K562 (cell line): ENCODE results near the gene NT5DC4. TPM values are rescaled to one million over a fixed set of nuclear protein-coding genes. Genes with fewer than 3 reads are reported as not detected.

Experiments used
- ATAC-seq: fragments of 200-7000 bp; cut with Tn5 transposase; 3 replicates; pipeline ENCODE4 v1.9.1; 2020; ENCODE audit warnings: moderate library complexity
- BruUV-seq: library from RNA; stranded (reverse); fragments of 400-500 nt; replicated peaks from 2 replicates; lab custom pipeline; 2021; lab: Mats Ljungman, UMichigan
- CTCF ChIA-PET: fragments of 300-600 bp; formaldehyde crosslinking; extraction: SDS; loops from one replicate; lab custom pipeline; 2021; ENCODE audit warnings: low intra/inter-chr PET ratio; lab: Yijun Ruan, JAX
- POLR2A ChIA-PET: fragments of 300-600, 350-650 bp; sonication (Branson Sonifier 250); formaldehyde crosslinking; extraction: SDS; loops from one replicate; lab custom pipeline; 2021; ENCODE audit warnings: antibody characterized with exemption, inconsistent platforms; lab: Yijun Ruan, JAX
- DNase-seq, 4 experiments: peaks; one replicate each; pipeline versions ENCODE4 v3.0.0 to v3.0.0-alpha.2; 2011 to 2018; ENCODE audit warnings: low spot score in 3 of 4, mixed read lengths in 3 of 4; ENCODE audit errors: extremely low read depth in 1 of 4
- FAIRE-seq: peaks from 2 replicates; lab custom pipeline; 2011; peaks lifted over from hg19 to GRCh38; lab: Jason Lieb, UNC
- H2AFZ ChIP-seq: 2 replicates; pipeline ENCODE4 v1.6.0; 2011; ENCODE audit warnings: low read depth, low read length, control low read depth, inconsistent platforms
- H3K27ac ChIP-seq: fragments of 200-600 bp; 3 replicates; pipeline ENCODE4 v1.8.0; 2011; ENCODE audit warnings: low read depth, mild to moderate bottlenecking, control low read depth, inconsistent platforms, low read length, moderate library complexity, mixed read lengths; ENCODE audit errors: extremely low read depth
- H3K27me3 ChIP-seq, 2 experiments: fragments of 300-600 bp in 1 of 2; 2 replicates in 1 of 2; 3 replicates in 1 of 2; pipeline versions ENCODE4 v1.6.0 to v1.8.0; 2011; ENCODE audit warnings: inconsistent platforms in 2 of 2, low read length in 2 of 2, mild to moderate bottlenecking in 1 of 2, mixed read lengths in 1 of 2, moderate library complexity in 1 of 2; ENCODE audit not compliant: control insufficient read depth in 2 of 2, insufficient read depth in 2 of 2
- H3K36me3 ChIP-seq: fragments of 300-600 bp; 3 replicates; pipeline ENCODE4 v1.8.0; 2011; ENCODE audit warnings: mild to moderate bottlenecking, low read length, inconsistent platforms; ENCODE audit not compliant: control insufficient read depth, insufficient read depth
- H3K4me1 ChIP-seq, 2 experiments: fragments of 200-600 bp in 1 of 2; replicated peaks in 1 of 2; 2 replicates in 1 of 2; 3 replicates in 1 of 2; pipeline versions ENCODE4 v1.5.1 to v1.8.0; 2011; ENCODE audit warnings: inconsistent platforms in 2 of 2, low read length in 2 of 2, mild to moderate bottlenecking in 1 of 2, mixed read lengths in 1 of 2, moderate library complexity in 1 of 2; ENCODE audit not compliant: control insufficient read depth in 2 of 2, insufficient read depth in 2 of 2
- H3K4me2 ChIP-seq: 2 replicates; pipeline ENCODE4 v1.6.1; 2011; ENCODE audit warnings: low read length, control low read depth, inconsistent platforms, mixed read lengths; ENCODE audit not compliant: insufficient read depth
- H3K4me3 ChIP-seq: fragments of 200-600 bp; sonication (generic), shearing (Covaris generic); 2 replicates; pipeline ENCODE4 v1.5.1; 2016; ENCODE audit warnings: control low read depth, inconsistent platforms
- H3K79me2 ChIP-seq: fragments of 200-600 bp; 3 replicates; pipeline ENCODE4 v1.8.0; 2011; ENCODE audit warnings: low read length, inconsistent platforms; ENCODE audit not compliant: control insufficient read depth, insufficient read depth
- H3K9ac ChIP-seq, 2 experiments: 2 replicates each; pipeline versions ENCODE4 v1.6.0 to v1.6.1; 2011; ENCODE audit warnings: low read depth in 2 of 2, low read length in 2 of 2, control low read depth in 1 of 2, inconsistent platforms in 1 of 2, mild to moderate bottlenecking in 1 of 2, mixed read lengths in 1 of 2; ENCODE audit not compliant: insufficient read depth in 1 of 2
- H3K9me1 ChIP-seq: one replicate; pipeline ENCODE4 v1.6.0; 2011; ENCODE audit warnings: inconsistent platforms, mild to moderate bottlenecking, low read length, moderate library complexity; ENCODE audit not compliant: control insufficient read depth, insufficient read depth
- H3K9me3 ChIP-seq: replicated peaks from 2 replicates; pipeline ENCODE4 v1.5.1; 2011; ENCODE audit warnings: low read depth, low read length, inconsistent platforms; ENCODE audit not compliant: control insufficient read depth, insufficient read depth
- H4K20me1 ChIP-seq: replicated peaks from 2 replicates; pipeline ENCODE4 v1.6.1; 2011; ENCODE audit warnings: low read length, inconsistent platforms, mixed read lengths; ENCODE audit not compliant: control insufficient read depth, insufficient read depth
- ARNT ChIP-seq, 2 experiments: fragments of 450-650 bp; IDR thresholded peaks; 2 replicates each; pipeline ENCODE4 v1.6.1; 2016; ENCODE audit warnings: mild to moderate bottlenecking in 1 of 2
- BDP1 ChIP-seq: IDR thresholded peaks from 3 replicates; pipeline ENCODE4 v1.6.1; 2011; ENCODE audit not compliant: insufficient read length, insufficient read depth
- EP400 ChIP-seq: fragments of 450-650 bp; IDR thresholded peaks from 2 replicates; pipeline ENCODE4 v1.6.1; 2017; ENCODE audit warnings: antibody characterized with exemption, mild to moderate bottlenecking, moderate library complexity
- IRF1 ChIP-seq: sonication (generic); formaldehyde crosslinking; IDR thresholded peaks from 2 replicates; pipeline ENCODE4 v1.8.0; 2022; ENCODE audit warnings: missing genetic modification reagents, mild to moderate bottlenecking, borderline replicate concordance
- KLF16 ChIP-seq: IDR thresholded peaks from 2 replicates; pipeline ENCODE4 v1.6.1; 2016; ENCODE audit warnings: antibody characterized with exemption
- RNF2 ChIP-seq: sonication (generic); IDR thresholded peaks from 2 replicates; pipeline ENCODE4 v1.6.1; 2016
- SAFB ChIP-seq: fragments of 200-400 bp; formaldehyde crosslinking; IDR thresholded peaks from 2 replicates; pipeline ENCODE4 v1.6.1; 2017; ENCODE audit warnings: low read depth, low read length, borderline replicate concordance
- ZC3H11A ChIP-seq: IDR thresholded peaks from 2 replicates; pipeline ENCODE4 v1.6.1; 2012; ENCODE audit warnings: low read depth, low read length, improper control_type of control experiment
- WGBS: fragments of 100-300 bp; shearing (Covaris generic); methylation state at CpG from one replicate; pipeline ENCODE4 v1.1.6; 2016; ENCODE audit warnings: low coverage, mixed read lengths; ENCODE audit not compliant: insufficient coverage; ENCODE audit errors: missing lambda C conversion rate; 5-methylcytosine and 5-hydroxymethylcytosine counted together
- in situ Hi-C: fragments of 300-500 bp; cut with MboI; formaldehyde crosslinking; loops from 4 replicates; pipeline ENCODE4 v1.15.0; 2018; ENCODE audit warnings: inconsistent platforms, mixed read lengths
- intact Hi-C: fragments of 100-400 bp; cut with micrococcal nuclease; formaldehyde crosslinking; loops from 2 replicates; pipeline ENCODE4 v1.14.2; 2022
- polyA plus RNA-seq, 8 experiments: library from polyadenylated mRNA; depleted of rRNA in 4 of 8; stranded (reverse) in 5 of 8; unstranded in 3 of 8; fragments of >200 nt; fragmentation: Nextera tagmentation in 2 of 8; fragmentation: Illumina TruSeq in 1 of 8; extraction: Ambion mirVana in 2 of 8; extraction: Trizol in 1 of 8; gene quantifications; 2 replicates each; pipeline versions ENCODE4 v1.2.1 to v1.2.3, GENCODE V29; 2011 to 2014; ENCODE audit warnings: inconsistent platforms in 1 of 8, missing spikeins in 1 of 8
- total RNA-seq, 7 experiments: library from RNA; depleted of rRNA in 6 of 7; stranded (reverse); fragments of >200 nt in 6 of 7; fragmentation: Illumina TruSeq in 2 of 7; extraction: Trizol in 2 of 7; gene quantifications; 2 replicates each; pipeline versions ENCODE4 v1.2.1 to v1.2.3, GENCODE V29; 2011 to 2021; ENCODE audit warnings: low replicate concordance in 1 of 7

Gene NT5DC4
- total and polyA plus RNA-seq, 9 of the 15 experiments (the other 6 are each of a cell fraction or from before 2014, with no cell fraction given), result 0.44 to 6.9 (median 2.5) TPM

DNA sequence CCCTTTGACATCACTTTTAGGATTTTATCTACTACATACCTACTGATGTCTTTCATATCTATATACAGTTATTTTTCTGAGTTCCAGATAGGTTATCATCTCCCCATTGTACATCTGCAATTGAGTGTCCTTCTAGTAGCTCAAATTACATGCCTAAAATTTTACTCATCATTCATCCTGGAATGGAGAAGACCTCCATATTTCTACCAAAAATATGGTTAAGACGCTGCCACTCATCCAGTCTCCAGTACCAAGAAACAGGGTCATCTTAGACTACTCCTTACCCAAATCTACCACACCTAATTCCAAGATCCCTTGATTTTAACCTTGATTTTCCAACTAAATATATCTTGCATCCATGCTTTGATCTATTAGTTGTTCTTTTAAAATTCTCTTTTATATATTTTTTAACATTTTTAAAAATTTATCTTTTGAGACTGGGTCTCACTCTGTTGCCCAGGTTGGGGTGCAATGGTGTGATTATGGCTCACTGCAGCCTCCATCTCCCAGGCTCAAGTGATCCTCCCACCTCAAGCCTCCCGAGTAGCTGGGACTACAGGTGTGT lies 52.2 kb downstream of the NT5DC4 start:
- no peak for ATAC-seq
- Histone ChIP-seq H2AFZ (no peak overlapping the region), H3K27ac (no peak overlapping the region), H4K20me1 (no peaks in the 10 kb centered on the region), H3K79me2 (no peaks in the 10 kb centered on the region), H3K36me3 (no peaks in the 10 kb centered on the region), H3K4me3 (no peak overlapping the region), H3K4me1 (0 out of 5 replicates have a peak, but pooled peaks cover 0 to 5% of the 10 kb centered on the region in 2 experiments), H3K4me2 (no peak overlapping the region), H3K27me3 (no peaks in the 10 kb centered on the region), H3K9me1 (no peaks in the 10 kb centered on the region), H3K9me3 (no peaks in the 10 kb centered on the region), H3K9ac (no peak overlapping the region)
- POLR2A ChIA-PET, result interaction anchor here (0.6 to 1.1 kb wide), 3 partner anchors 11 to 32 kb away, joined by 3 to 5 read pairs (median 3); partner anchors contain the start of gene IL1A
- CTCF ChIA-PET, result no interaction called here
- DNase-seq, result no peak
- 3% methylated on average over 2 of the region's 2 CpGs for whole genome bisulfite sequencing
- no peak for FAIRE-seq
- intact Hi-C loops (no loop called here), in situ Hi-C loops (no loop called here)
- TF ChIP-seq KLF16 (no peak), ARNT (IDR thresholded peaks at IDR 0.05) (no peak), ZC3H11A (no peak), IRF1 (no peak), SAFB (no peak), EP400 (no peak), BDP1 (no peak), RNF2 (no peak)
- BruUV-seq, result no TSS peak
